Left kidney (tissue), 2 donors: Measurements from ENCODE around the gene OSCP1. TPM values are rescaled to one million over a fixed set of nuclear protein-coding genes. Genes with fewer than 3 reads are reported as not detected.

ENCODE experiments used
- DNase-seq: peaks from one replicate; pipeline ENCODE4 v3.0.0-alpha.2; 2013
- polyA plus RNA-seq: library from polyadenylated mRNA; unstranded; fragments of 120-200 nt; gene quantifications from one replicate; pipeline ENCODE4 v1.2.1, GENCODE V29; 2013; ENCODE audit not compliant: insufficient read length

Gene OSCP1
- polyA plus RNA-seq, 1 donor = 29.7 TPM

GRCh38 chr1:36448530-36449056 lies 1.7 kb downstream of the OSCP1 start:
- DNase-seq = no peak

- DNase-seq = no peak
Measured at GRCh38 chr1:36447450-36447849, 2.8 kb downstream of the OSCP1 start.

GRCh38 chr1:36446746-36447145 lies 3.5 kb downstream of the OSCP1 start:
- DNase-seq = no peak

- no peak for DNase-seq
Measured at GRCh38 chr1:36446271-36446670, 4.0 kb downstream of the OSCP1 start.

- no peak for DNase-seq
Measured at GRCh38 chr1:36443297-36443696, 7.0 kb downstream of the OSCP1 start.

- no peak for DNase-seq
Measured at GRCh38 chr1:36442337-36442736, 7.9 kb downstream of the OSCP1 start.

- no peak for DNase-seq
Measured at GRCh38 chr1:36440646-36441045, 9.6 kb downstream of the OSCP1 start.

- no peak for DNase-seq
Measured at GRCh38 chr1:36440044-36440443, 10.2 kb downstream of the OSCP1 start.

GRCh38 chr1:36438715-36439114 lies 11.5 kb downstream of the OSCP1 start:
- DNase-seq = no peak

GRCh38 chr1:36436821-36437220 lies 13.4 kb downstream of the OSCP1 start:
- DNase-seq = no peak

GRCh38 chr1:36433102-36433501 lies 17.1 kb downstream of the OSCP1 start:
- DNase-seq = no peak

GRCh38 chr1:36432616-36433015 lies 17.6 kb downstream of the OSCP1 start:
- no peak for DNase-seq

- DNase-seq = no peak
Measured at GRCh38 chr1:36425791-36426190, 24.5 kb downstream of the OSCP1 start.

- DNase-seq = no peak
Measured at GRCh38 chr1:36421649-36422048, 28.6 kb downstream of the OSCP1 start.

GRCh38 chr1:36420836-36421317 lies 29.4 kb downstream of the OSCP1 start:
- peak; percentile 78 for DNase-seq

GRCh38 chr1:36420409-36420808 lies 29.8 kb downstream of the OSCP1 start:
- DNase-seq = no peak

- no peak for DNase-seq
Measured at GRCh38 chr1:36419569-36419968, 30.7 kb downstream of the OSCP1 start.

GRCh38 chr1:36419140-36419539 lies 31.1 kb downstream of the OSCP1 start:
- DNase-seq = no peak

- no peak for DNase-seq
Measured at GRCh38 chr1:36417931-36418330, 32.3 kb downstream of the OSCP1 start.

- DNase-seq = no peak
Measured at GRCh38 chr1:36415661-36416326, 34.5 kb downstream of the OSCP1 start.

- DNase-seq = no peak
Measured at GRCh38 chr1:36414384-36414783, 35.9 kb downstream of the OSCP1 start.

- no peak for DNase-seq
Measured at GRCh38 chr1:36411674-36412648, 38.3 kb downstream of the OSCP1 start.

GRCh38 chr1:36408479-36408878 lies 41.8 kb downstream of the OSCP1 start:
- DNase-seq = no peak
